HepG2 (cell line): Measurements from ENCODE around the gene HNF1B. TPM values are rescaled to one million over a fixed set of nuclear protein-coding genes. Genes with fewer than 3 reads are reported as not detected.

Experiments used
- BATF2 ChIP-seq: sonication (generic); formaldehyde crosslinking; IDR thresholded peaks from 2 replicates; pipeline ENCODE4 v1.8.0; 2022; ENCODE audit warnings: mild to moderate bottlenecking, missing genetic modification reagents, moderate library complexity
- CEBPB ChIP-seq: IDR thresholded peaks from 2 replicates; pipeline ENCODE4 v1.6.1; 2011; ENCODE audit warnings: low read depth, low read length, improper control_type of control experiment, borderline replicate concordance
- DRAP1 ChIP-seq: IDR thresholded peaks from 2 replicates; pipeline ENCODE4 v1.6.1; 2016; ENCODE audit warnings: missing genetic modification reagents, missing compliant biosample characterization
- HNF4G ChIP-seq, 2 experiments: sonication (generic) in 1 of 2; formaldehyde crosslinking in 1 of 2; IDR thresholded peaks; 2 replicates each; pipeline versions ENCODE4 v1.4.0 to v1.6.1; 2011 to 2020; ENCODE audit warnings: borderline replicate concordance in 2 of 2, low read depth in 2 of 2, mild to moderate bottlenecking in 2 of 2, low read length in 1 of 2, missing genetic modification reagents in 1 of 2, moderate library complexity in 1 of 2
- JARID2 ChIP-seq: sonication (generic); formaldehyde crosslinking; IDR thresholded peaks from 2 replicates; pipeline ENCODE4 v1.8.1; 2023; ENCODE audit warnings: missing genetic modification reagents, inconsistent platforms; ENCODE audit not compliant: insufficient replicate concordance
- KLF9 ChIP-seq: IDR thresholded peaks from 2 replicates; pipeline ENCODE4 v1.6.1; 2016; ENCODE audit warnings: low read depth
- MED1 ChIP-seq: sonication (generic); formaldehyde crosslinking; IDR thresholded peaks from 2 replicates; pipeline ENCODE4 v1.4.0; 2020; ENCODE audit warnings: missing genetic modification reagents
- MYPOP ChIP-seq: sonication (generic); formaldehyde crosslinking; IDR thresholded peaks from 2 replicates; pipeline ENCODE4 v1.8.1; 2023; ENCODE audit warnings: mild to moderate bottlenecking, moderate library complexity, missing genetic modification reagents
- PRDM10 ChIP-seq: sonication (generic); formaldehyde crosslinking; IDR thresholded peaks from 2 replicates; pipeline ENCODE4 v1.4.0; 2020; ENCODE audit warnings: low read depth, missing genetic modification reagents
- SMAD9 ChIP-seq: sonication (generic); formaldehyde crosslinking; IDR thresholded peaks from 2 replicates; pipeline ENCODE4 v1.5.1; 2020; ENCODE audit warnings: mild to moderate bottlenecking, missing genetic modification reagents
- ZBTB37 ChIP-seq: sonication (generic); formaldehyde crosslinking; IDR thresholded peaks from 2 replicates; pipeline ENCODE4 v1.4.0; 2020; ENCODE audit warnings: mild to moderate bottlenecking, missing genetic modification reagents
- ZBTB7B ChIP-seq: sonication (generic); formaldehyde crosslinking; IDR thresholded peaks from 2 replicates; pipeline ENCODE4 v1.4.0; 2020; ENCODE audit warnings: missing genetic modification reagents
- ZFX ChIP-seq: sonication (generic); formaldehyde crosslinking; IDR thresholded peaks from 2 replicates; pipeline ENCODE4 v1.4.0; 2020; ENCODE audit warnings: mild to moderate bottlenecking, low read depth, missing genetic modification reagents, moderate library complexity
- ZHX1 ChIP-seq: sonication (generic); formaldehyde crosslinking; IDR thresholded peaks from 2 replicates; pipeline ENCODE4 v1.8.1; 2022; ENCODE audit warnings: low read depth, mild to moderate bottlenecking, missing genetic modification reagents
- ZKSCAN5 ChIP-seq: sonication (generic); formaldehyde crosslinking; IDR thresholded peaks from 2 replicates; pipeline ENCODE4 v1.5.1; 2020; ENCODE audit warnings: mild to moderate bottlenecking, missing genetic modification reagents
- ZNF275 ChIP-seq: sonication (generic); formaldehyde crosslinking; IDR thresholded peaks from 2 replicates; pipeline ENCODE4 v1.8.0; 2022; ENCODE audit warnings: missing genetic modification reagents, mild to moderate bottlenecking, inconsistent platforms, borderline replicate concordance
- ZNF747 ChIP-seq: sonication (generic); formaldehyde crosslinking; IDR thresholded peaks from 2 replicates; pipeline ENCODE4 v1.8.1; 2023; ENCODE audit warnings: missing genetic modification reagents, mild to moderate bottlenecking, borderline replicate concordance
- polyA plus RNA-seq, 8 experiments: library from polyadenylated mRNA; depleted of rRNA in 3 of 8; stranded (reverse) in 7 of 8; unstranded in 1 of 8; fragments of >200 nt; fragmentation: Illumina TruSeq in 4 of 8; extraction: Trizol in 4 of 8; gene quantifications; 2 replicates each; pipeline versions ENCODE4 v1.2.1 to v1.2.3, GENCODE V29; 2011 to 2016; ENCODE audit warnings: low read depth in 4 of 8, missing spikeins in 1 of 8, mixed read lengths in 1 of 8; ENCODE audit not compliant: insufficient read depth in 1 of 8
- total RNA-seq, 5 experiments: library from RNA; depleted of rRNA; stranded (reverse); fragments of >200 nt; fragmentation: Illumina TruSeq; extraction: Trizol; gene quantifications; 2 replicates each; pipeline ENCODE4 v1.2.3, GENCODE V29; 2016; ENCODE audit warnings: low read depth in 1 of 5

HNF1B gene
- total and polyA plus RNA-seq, 2 of the 13 experiments (the other 11 are each of a cell fraction or from before 2014, with no cell fraction given): 1.9 to 5.3 TPM

- TF ChIP-seq ZFX (CRISPR knock-in tag) (no peak), ZKSCAN5 (CRISPR knock-in tag) (no peak), DRAP1 (no peak), CEBPB (no peak), KLF9 (no peak), JARID2 (CRISPR knock-in tag) (no peak), BATF2 (CRISPR knock-in tag) (no peak), PRDM10 (CRISPR knock-in tag) (no peak), ZHX1 (no peak), MYPOP (CRISPR knock-in tag) (no peak), ZNF747 (no peak), ZBTB7B (CRISPR knock-in tag) (no peak), ZNF275 (CRISPR knock-in tag) (no peak), ZBTB37 (CRISPR knock-in tag) (no peak), SMAD9 (CRISPR knock-in tag) (no peak), HNF4G (IDR thresholded peaks at IDR 0.05; ENCODE audit: borderline replicate concordance, low read depth, low read length) (no peak), HNF4G (CRISPR knock-in tag; IDR thresholded peaks at IDR 0.05; ENCODE audit: borderline replicate concordance, low read depth) (no peak), MED1 (peak; percentile 33; the same call in 1 of the 2 replicates)
Observed at GRCh38 chr17:37650419-37651003, 94.3 kb downstream of the HNF1B start (continued).
